ENCODE data around the gene FBL.

Gene FBL

DNA sequence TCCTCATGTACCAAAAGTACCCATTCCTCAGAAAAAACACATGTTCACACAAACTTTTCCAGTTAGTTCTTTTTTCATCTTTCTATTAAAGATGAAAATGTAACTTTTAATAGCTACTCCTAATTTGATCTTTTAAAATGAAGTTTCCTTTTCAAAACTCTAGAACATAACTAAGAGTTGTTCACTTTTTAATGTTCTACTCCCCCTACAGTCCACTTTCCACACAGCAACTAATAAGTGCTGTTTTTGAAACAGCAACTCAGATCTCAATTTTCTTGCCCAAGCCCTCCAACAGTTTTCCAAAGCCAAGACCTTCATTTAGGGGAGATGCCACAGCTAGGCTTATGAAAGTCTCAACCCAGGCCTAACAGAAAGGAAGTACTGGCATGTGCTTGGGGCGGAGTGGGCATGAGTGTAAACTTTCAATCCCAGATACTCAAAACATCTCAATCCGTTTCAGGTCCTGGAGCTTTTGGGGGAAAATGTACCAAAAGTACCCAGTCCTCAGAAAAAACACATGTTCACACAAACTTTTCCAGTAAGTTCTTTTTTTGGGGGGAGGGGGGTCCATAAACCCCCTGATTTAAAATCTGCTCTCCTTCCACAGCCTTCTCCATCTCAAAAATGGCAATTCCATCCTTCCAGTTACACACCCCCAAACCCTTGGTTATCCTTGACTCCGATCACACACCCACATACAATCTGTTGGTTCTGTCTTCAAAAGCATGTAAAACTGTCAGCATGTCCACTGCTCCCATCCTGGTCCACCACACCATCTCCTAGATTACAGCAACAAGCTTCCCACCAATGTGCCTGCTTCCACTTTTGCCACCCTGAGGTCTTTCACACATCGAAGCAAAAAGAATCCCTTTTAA, 2.0 kb downstream of the FBL start:
- no peak for DNase-seq (ENCODE audit: low read depth in 3 of 3, low spot score in 1 of 3)

DNA sequence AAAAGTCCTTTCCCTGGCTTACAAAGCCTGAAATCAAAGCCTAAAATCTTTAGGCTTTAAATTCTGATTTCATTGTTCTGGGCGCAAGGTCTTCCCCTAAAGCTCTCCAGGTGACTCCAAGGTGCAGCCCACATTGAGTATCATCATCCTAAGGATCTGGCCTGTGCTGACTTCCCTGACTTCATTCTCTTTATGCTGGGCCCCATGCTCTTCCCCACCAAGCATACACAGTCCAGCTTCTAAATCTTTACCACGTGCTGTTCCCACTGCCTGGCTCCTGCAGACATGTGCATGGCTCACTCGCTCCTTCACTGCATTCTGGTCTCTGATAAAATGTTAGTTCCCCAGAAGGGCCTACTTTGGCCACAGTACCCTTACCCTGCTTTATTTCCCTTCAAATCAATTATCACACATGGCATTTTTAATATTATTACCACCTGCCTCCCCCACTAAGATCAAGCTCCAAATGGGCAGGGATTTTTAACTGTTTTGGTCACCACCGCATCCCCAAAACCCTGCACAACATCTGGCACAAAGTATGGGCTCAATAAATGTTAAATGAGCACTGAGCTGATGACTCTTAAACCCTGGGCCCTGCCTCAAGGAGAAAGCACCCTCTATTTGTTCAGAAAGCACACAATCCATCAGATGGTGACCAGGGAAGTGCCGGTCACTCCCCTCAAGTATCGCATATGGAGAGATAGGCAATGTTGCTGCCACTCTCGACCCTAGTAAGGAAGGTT, 3.3 kb downstream of the FBL start:
- DNase-seq (ENCODE audit: low read depth in 3 of 3, low spot score in 1 of 3): no peak

DNA sequence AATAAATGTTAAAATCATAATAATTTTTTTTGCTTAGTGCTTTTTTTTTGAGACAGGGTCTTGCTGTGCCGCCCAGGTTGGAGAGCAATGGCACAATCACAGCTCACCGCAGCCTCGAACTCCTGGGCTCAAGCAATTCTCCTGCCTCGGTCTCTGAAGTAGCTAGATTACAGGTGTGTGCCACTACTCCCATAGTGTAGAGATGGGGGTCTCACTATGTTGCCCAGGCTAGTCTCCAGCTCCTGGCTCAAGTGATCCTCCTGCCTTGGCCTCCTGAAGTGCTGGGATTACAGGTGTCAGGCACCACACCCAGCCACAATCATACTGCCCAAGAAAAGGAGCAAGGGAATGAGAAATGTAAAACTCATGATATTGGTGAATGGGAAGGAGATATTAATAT, 5.1 kb downstream of the FBL start:
- no peak for DNase-seq (ENCODE audit: low read depth in 3 of 3, low spot score in 1 of 3)

DNA sequence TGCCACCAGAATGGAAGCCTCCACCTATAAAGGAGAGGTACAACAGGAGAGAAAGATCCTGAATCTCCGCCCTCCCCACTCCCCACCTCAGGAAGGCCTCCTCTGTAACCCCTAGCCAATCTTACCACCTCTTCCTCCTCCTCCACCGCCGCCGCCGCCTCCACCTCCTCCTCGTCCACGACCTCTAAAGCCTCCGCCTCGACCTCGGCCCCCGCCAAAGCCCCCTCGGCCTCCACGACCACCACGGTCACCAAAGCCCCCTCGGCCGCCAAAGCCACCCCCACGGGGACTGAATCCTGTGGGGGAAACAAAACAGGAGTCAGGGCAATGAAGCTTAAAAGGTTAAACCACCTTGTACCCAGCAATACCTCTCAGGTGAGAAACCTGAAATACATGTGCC, 5.7 kb downstream of the FBL start:
- no peak for DNase-seq (ENCODE audit: low read depth in 3 of 3, low spot score in 1 of 3)

DNA sequence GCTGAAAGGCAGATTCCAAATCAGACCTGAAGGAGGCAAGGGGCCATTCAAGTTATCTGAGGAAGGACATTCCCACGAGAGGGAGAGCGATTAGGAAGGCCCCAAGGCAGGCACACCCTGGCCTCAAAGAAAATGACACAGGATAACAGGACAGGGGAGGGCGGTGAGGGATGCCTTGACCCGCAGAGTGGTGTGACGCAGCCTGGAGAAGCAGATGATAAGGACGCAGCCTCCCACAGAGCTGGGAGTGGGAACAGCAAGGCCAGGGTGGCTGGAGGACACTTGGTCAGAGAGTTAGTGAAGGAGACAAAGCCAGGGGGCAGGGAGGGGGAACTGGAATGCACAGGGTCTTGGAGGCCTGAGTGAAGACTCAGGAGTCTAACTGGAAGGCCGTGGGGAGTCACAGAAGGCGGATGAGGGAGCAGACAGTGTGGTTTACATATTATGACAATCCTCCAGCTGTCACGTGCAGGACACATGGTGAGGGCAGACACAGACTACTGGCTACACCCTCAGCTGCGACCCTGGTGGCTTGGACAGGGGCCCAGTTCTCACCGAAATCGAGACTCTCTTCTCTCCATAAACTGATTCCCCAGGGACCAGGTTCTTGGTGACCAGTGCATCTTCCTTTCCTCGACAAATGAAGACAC, 6.4 kb downstream of the FBL start:
- no peak for DNase-seq (ENCODE audit: low read depth in 3 of 3, low spot score in 1 of 3)

DNA sequence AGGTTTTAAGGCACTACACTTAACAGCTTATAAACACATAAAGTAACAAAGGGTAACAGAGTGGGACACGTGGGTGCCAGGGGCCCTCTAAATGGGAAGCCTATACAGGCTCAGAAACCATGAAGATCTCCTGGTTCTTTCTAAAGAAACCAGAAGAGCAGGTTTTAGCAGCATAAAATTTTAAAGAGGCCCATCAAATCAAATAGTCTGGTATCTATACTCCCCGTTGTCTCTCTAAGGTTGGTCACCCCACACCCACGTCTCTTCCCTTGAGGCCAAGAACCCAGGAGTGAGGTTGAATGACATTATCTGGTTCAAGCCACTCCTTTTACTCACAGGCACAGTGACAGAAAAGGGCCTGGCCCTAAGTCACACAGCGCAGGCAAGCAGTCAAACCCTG, 7.6 kb downstream of the FBL start:
- no peak for DNase-seq (ENCODE audit: low read depth in 3 of 3, low spot score in 1 of 3)

DNA sequence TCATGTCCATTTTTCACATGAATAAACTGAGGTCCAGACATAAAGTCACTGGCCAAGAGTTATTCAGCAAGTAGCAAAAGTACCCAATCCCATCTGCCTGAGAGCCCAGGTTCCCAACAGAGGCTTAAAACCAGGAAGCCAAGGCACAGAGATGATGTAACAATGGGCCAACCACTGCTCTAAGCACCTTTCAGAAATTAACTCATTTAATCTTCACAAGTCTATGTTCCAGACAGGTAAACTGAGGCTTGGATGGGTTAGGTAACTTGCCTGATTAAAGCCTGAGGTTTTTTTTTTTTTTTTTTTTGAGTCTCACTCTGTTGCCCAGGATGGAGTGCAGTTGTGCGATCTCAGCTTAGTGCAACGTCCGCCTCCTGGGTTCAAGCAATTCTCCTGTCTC, 8.2 kb downstream of the FBL start:
- no peak for DNase-seq (ENCODE audit: low read depth in 3 of 3, low spot score in 1 of 3)

DNA sequence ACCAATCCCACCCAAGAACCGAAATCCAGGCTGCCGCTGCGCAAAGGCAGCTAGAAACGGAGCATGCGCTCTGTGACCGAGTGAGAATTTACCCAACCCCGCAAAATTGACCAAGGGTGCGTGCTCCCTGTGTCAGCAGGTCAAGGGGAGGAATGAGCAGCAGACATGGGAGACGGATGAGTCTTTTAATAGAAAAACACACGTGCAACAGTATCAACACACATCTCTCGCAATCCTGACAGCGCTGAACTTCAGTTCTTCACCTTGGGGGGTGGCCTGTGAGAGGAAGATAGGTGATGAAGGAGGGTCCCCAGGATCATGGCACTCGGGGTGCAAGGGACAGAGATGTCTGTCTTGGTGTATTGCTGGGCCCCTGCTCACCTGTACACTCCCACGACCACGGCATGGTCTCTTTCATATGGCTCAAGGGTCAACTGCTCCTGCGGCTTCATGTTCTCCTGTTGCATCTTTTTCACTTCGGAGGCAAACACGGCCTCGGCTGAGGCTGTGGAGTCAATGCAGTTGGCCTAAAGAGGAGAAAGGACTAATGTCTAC, 11.8 kb downstream of the FBL start:
- no peak for DNase-seq (ENCODE audit: low read depth in 3 of 3, low spot score in 1 of 3)

DNA sequence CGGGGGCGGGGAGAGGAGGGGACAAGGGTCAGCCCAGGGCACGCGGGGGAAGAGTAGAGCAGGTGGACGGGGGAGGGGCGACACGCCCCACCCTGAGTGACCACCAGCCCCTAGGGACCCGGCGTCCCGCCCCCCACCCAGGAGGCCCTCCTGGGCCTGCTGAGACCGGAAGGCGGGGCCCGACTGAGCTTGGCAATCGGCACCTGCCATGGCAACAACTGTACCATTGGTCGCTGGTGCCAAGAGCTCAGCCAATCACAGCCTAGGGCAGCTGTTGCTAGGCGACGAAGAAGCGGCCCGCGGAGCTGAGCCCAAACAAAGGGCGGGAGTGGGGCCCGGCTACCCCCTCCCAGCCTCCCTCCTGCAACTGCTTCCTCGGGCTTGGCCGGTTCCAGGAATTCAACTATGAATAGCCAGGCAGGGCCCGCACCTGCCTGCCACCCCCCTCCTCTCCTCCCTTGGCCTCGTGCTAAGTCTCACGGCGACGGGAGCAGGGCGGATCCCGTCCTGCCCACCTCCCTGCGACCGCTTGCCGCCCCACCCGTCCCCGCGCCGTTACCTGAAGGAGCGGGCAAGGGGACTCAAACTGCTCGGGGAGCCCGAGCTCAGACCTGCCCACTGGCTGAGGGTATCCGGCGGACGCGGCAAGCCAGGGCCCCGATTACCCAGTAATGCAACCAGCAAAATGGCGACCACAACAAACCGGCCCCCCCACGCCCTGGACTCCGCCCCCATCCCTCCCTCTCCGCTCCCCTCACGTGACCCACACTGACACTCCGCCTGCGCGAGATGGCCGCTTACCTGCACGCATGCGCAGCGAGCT, 12.5 kb downstream of the FBL start, which contains the start of gene DYRK1B:
Gene DYRK1B, minus strand, starts transcription at position 699 of the 823 bp plus-strand sequence. CDS start 2,295 bp downstream, outside the sequence.
- DNase-seq (ENCODE audit: low read depth in 3 of 3, low spot score in 1 of 3): peak; percentile 92 to 97 (median 96)

DNA sequence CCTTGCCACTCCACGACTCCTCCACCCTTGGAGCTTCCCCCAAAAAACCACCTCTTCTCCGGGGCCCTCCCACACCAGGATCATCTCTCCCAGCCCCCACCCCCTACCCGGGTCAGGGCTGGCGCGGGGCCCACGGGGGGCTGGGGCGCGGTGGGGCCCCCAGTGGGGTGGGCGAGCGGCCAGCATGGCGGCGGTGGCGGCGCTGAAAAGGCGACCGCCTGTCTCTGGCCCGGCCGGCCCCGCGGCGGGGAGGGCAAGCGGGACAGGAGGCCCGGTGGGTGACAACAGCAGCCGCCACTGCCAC, 13.1 kb downstream of the FBL start:
- no peak for DNase-seq (ENCODE audit: low read depth in 3 of 3, low spot score in 1 of 3)

DNA sequence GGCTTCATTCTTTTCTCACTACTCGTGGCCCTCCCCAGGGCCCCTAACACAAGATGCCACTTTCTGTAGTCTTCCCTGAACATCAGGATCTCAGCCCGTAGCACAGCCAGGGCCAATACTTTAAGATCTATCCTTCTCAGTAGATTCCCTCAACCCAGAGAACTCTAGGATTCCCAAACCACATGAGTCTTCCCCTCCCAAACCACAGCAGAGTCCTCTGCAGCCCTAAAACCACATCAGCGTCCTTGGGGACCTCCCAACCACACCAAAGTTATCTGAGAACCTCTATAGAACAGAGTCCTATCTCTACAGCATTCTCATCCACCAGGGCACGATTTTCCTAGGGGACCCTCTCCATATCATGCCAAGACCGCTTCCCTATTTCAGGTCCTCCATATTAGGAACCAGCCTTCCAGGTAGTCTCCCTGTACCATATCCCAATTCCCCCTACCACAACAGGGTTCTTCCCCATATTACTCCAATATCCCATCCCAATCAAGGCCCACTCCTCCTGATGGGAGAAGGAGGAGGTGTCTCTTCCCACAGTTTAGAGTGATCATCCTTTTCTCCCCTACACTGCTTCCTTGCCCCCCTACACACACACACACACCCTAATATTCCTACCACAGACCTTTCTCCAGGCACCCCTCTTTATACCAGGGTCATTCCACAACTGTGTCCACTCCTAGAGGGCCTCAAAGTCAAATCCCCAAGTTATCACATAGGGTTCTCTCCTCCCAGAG, 13.7 kb downstream of the FBL start:
- no peak for DNase-seq (ENCODE audit: low read depth in 3 of 3, low spot score in 1 of 3)

DNA sequence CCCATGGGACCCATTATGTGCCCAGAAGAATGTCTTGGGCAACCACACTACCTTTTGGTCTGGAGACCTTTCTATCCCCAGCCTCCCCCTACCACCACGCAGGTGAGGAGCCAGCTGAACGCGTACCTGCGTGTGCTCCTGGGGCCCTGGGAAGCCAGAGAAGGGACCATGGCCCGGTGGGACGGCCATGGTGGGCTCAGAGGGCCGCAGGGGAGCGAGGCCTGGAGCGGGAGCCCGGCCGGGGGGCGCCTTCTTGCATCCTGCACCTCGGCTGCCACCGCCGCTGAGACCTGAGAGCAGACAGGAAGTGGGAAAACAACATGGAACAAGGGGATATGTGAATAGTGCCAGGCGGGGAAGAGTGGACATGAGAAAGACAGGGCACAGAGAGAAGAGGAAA, 14.5 kb downstream of the FBL start:
- no peak for DNase-seq (ENCODE audit: low read depth in 3 of 3, low spot score in 1 of 3)

DNA sequence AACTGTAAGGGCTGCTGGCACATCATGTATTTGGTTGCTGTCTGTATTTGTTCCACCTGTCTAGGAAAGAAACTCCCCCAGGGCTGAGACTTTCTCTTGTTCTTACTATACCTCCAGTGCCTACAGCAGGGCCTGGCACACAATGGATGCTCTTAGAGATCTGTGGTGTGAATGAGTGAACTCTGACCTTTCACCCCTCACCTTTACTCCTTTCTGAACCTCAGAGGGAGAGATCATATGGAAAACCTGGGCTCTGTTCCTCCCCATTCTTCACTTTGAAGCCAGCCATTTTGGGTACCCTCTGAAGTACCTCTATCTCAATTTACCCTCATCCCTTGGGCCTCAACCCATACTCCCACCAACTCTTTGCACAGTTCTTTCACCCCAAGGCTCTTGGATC, 15.3 kb downstream of the FBL start:
- no peak for DNase-seq (ENCODE audit: low read depth in 3 of 3, low spot score in 1 of 3)

DNA sequence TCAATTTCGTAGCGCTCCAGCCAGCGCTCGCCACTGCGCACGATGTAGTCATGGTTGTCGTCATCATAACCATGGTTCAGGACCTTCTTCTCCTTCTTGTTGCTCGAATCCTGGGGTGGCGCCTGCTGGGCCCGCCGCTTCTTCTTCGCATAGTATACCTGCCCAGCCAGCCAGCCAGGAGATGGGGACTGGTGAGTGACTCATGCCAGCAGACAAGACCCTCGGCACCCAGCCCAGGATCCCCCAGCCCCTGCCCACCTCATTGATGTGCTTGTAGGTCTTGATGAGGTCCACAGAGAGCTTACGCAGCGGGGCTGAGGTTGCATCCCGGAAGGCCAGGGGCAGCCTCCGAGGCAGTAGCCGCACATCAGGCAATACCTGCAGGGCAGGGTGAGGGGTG, 15.8 kb downstream of the FBL start:
- DNase-seq (ENCODE audit: low read depth in 3 of 3, low spot score in 1 of 3): no peak

DNA sequence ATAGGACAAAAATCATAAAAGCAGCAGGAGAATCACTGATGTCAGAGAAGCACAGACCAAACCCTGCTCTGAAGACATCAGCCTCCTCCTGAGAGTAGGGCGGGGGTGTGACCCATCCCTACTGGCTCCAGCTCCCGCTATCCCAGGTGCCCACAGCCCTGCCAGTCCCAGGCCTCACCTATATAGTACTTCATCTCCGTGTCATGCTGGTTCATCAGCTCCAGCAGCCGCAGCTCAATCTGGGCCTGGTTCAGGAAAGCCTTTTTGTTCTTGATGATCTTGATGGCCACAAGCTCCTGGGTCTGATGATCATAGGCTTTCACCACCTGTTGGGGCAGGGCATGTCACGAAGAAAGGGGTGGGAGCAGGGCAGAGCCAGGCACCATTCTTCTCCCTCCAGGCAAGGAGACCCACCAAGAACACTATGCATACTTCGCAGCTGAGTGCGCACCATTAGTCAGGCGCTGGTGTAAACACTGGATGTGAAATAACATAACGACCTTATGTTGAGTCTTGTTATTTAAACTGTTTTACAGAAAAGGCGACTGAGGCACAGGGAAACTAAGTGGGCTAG, 16.4 kb downstream of the FBL start:
- no peak for DNase-seq (ENCODE audit: low read depth in 3 of 3, low spot score in 1 of 3)

DNA sequence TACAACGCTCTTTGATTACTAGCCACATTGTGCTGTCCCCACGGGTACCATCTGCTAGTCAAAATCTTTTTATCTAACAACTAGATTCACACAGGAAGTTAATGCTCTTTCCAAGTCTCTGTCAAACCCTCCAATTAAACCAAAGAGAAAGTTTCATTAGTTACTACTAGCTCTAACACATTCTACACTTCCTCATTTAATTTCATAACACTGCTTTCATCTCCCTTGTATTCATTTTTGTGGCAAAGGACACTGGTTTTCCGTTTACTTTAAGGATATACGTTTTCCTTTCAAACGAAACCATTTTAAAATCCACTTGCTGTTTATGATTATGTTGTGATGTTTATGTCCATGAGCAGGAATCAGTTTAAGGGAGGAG, 17.5 kb downstream of the FBL start:
- DNase-seq (ENCODE audit: low read depth in 3 of 3, low spot score in 1 of 3): no peak

DNA sequence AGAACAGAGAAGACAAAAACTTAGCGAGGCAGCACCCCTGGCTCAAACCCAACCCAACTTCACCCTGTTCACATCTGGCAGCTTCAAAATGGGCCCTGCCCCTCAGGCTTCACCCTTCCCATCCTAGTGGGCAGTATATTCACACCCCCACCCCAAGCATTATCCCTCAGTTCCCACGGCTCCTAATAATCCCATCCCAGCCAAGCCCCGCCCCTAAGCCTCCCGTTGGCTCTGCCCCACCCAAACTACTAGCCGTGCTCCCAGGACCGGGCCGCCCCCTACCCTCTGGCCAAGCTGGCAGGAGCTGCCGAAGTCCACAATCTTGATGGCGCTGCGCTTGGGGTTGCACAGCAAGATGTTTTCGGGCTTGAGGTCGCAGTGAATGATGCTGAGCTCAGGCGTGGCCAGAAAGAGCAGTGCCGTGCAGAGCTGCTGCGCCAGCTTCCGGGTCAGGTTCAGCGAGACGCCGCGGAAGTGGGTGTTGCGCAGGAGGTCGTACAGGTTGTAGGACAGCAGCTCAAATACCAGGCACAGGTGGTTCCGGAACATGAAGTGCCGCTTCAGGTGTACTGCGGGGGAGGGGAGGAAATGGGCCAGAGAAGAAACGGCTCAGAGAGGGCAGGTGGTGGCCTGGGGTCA, 18.0 kb downstream of the FBL start:
- DNase-seq (ENCODE audit: low read depth in 3 of 3, low spot score in 1 of 3): no peak

DNA sequence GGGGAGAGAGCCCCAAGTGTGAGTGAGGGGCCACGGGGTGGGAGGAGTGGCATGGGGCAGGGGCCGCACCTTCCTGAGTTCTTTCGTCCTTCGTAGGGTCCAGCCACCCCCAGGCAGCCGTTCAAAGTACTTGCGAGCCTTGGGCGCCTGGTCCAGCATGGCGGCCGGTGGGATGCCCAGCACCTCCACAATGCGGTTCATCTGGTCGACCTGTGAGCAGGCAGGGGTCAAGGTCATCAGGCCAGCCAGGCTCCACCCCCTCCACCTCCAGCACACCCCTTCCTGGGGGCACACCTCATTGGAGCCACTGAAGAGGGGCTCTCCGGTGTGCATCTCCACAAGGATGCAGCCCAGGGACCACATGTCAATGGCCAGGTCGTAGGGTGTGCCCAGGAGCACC, 19.0 kb downstream of the FBL start:
- DNase-seq (ENCODE audit: low read depth in 3 of 3, low spot score in 1 of 3): no peak

DNA sequence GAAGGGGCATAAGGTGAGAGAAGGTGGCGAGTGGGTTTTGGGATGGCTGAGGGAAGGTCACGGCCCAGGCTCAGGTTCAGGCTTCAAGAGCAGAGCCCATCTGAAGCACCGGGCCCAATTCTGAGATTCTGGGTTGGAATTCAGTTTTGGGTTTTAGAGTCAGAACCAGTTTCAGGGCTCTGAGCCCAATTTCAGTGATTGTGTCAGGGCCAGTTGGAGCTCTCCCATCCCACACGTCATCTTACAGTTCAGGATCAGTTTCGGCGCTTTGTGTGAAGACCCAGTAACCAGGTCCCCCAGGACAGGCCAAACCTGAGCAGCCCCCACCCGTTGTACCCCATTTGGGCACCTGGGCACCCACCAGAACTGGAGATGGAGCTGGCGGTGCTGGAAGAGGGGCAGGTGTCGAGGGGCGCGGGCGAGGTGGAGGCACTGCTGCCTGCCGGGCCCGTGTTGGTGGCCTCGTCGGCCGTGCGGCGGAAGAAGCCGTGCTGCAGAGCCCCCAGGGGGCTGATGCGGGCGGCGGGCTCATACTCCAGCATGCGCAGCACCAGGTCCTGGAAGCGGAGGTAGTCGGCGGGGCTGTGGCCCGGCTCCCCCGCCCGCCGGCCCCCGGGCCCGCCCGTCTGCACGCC, 19.8 kb downstream of the FBL start:
- no peak for DNase-seq (ENCODE audit: low read depth in 3 of 3, low spot score in 1 of 3)

All from stimulated activated CD4-positive, alpha-beta T cell treated with anti-CD3 and anti-CD28 coated beads, TNF-alpha, amount 100 ng/mL, for 1 hour (primary cell).